ENCODE results near the gene DALRD3.

DALRD3 gene

GRCh38 chr3:48974076-48974864 lies 44.1 kb downstream of the DALRD3 start:
- Histone ChIP-seq H3K9me3 (ENCODE audit: insufficient read depth, low read depth, low read length) (no peaks in the 10 kb centered on the region), H3K23ac (ENCODE audit: low read length) (no peak overlapping the region), H3K79me1 (ENCODE audit: low read length) (no peaks in the 10 kb centered on the region), H3K4me3 (ENCODE audit: low read depth, low read length) (no peak overlapping the region), H2AFZ (ENCODE audit: insufficient read depth, low read length, poor library complexity) (no peak overlapping the region), H3K18ac (ENCODE audit: low read length) (no peak overlapping the region), H3K79me2 (ENCODE audit: control insufficient read depth, insufficient read depth, low read length, poor library complexity) (no peaks in the 10 kb centered on the region), H3K4me2 (ENCODE audit: low read length) (no peak overlapping the region), H4K8ac (ENCODE audit: low read depth, low read length) (no peak overlapping the region), H3K36me3 (ENCODE audit: control insufficient read depth in 1 of 2, insufficient read depth in 2 of 2, low read length in 2 of 2) (peaks cover 48 to 65% of the 10 kb centered on the region in 2 experiments), H3K9ac (ENCODE audit: low read length) (no peak overlapping the region), H2BK120ac (ENCODE audit: insufficient read depth, low read length, poor library complexity) (no peak overlapping the region), H2BK5ac (ENCODE audit: low read depth, low read length, poor library complexity) (no peak overlapping the region), H4K91ac (ENCODE audit: low read depth, low read length) (no peak overlapping the region), H3K27ac (ENCODE audit: low read depth, low read length) (no peak overlapping the region), H3K14ac (ENCODE audit: low read length) (no peak overlapping the region), H4K12ac (ENCODE audit: low read depth, low read length) (no peak overlapping the region), H2AK5ac (ENCODE audit: low read length) (no peak overlapping the region), H3K4me1 (ENCODE audit: control insufficient read depth in 1 of 2, insufficient read depth in 2 of 2, low read length in 2 of 2) (peaks cover 0 to 2% of the 10 kb centered on the region in 2 experiments), H3K4ac (ENCODE audit: low read depth, low read length) (no peak overlapping the region), H3K27me3 (ENCODE audit: insufficient read depth, low read length) (no peaks in the 10 kb centered on the region), H2BK12ac (ENCODE audit: low read length) (no peak overlapping the region)
- DNase-seq: no peak
- WGBS (ENCODE audit: extremely low coverage, insufficient coverage, insufficient read length): no CpG with 5 or more reads among the region's 10 CpGs

DNA sequence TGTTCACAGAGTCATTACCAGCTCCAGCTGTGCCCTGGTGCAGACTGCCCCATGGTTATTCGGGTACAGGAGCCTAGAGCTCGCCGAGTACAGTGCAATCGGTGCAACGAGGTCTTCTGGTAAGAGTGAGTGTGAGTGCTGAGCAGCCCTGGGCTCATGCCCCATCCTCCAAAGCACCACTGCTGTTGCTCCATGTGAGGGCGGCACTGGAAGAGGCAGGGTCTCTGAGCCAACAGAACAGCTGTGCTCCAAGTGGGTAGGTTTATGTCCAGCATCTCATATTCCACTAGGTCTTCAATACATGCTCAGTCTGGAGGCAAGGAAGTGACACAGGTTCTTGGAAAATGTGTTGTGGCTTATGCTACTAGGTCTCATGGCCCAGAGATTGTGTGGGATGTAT lies 47.8 kb downstream of the DALRD3 start:
- H3K79me1 ChIP-seq (ENCODE audit: low read length): no peaks in the 10 kb centered on the region
- no peak overlapping the region for H3K9ac ChIP-seq (ENCODE audit: low read length)
- no peak overlapping the region for H3K4me2 ChIP-seq (ENCODE audit: low read length)
- H3K18ac ChIP-seq (ENCODE audit: low read length): no peak overlapping the region
- no peak overlapping the region for H2AFZ ChIP-seq (ENCODE audit: insufficient read depth, low read length, poor library complexity)
- DNase-seq: no peak
- peaks cover 39 to 61% of the 10 kb centered on the region in 2 experiments for H3K36me3 ChIP-seq (ENCODE audit: control insufficient read depth in 1 of 2, insufficient read depth in 2 of 2, low read length in 2 of 2)
- H3K27me3 ChIP-seq (ENCODE audit: insufficient read depth, low read length): no peaks in the 10 kb centered on the region
- H3K23ac ChIP-seq (ENCODE audit: low read length): peak overlapping the region; percentile 17
- H3K79me2 ChIP-seq (ENCODE audit: control insufficient read depth, insufficient read depth, low read length, poor library complexity): no peaks in the 10 kb centered on the region
- H4K8ac ChIP-seq (ENCODE audit: low read depth, low read length): no peak overlapping the region
- H3K9me3 ChIP-seq (ENCODE audit: insufficient read depth, low read depth, low read length): no peaks in the 10 kb centered on the region
- no peak overlapping the region for H3K4me3 ChIP-seq (ENCODE audit: low read depth, low read length)
- H2BK120ac ChIP-seq (ENCODE audit: insufficient read depth, low read length, poor library complexity): no peak overlapping the region
- H2BK12ac ChIP-seq (ENCODE audit: low read length): no peak overlapping the region
- no CpG with 5 or more reads among the region's 6 CpGs for WGBS (ENCODE audit: extremely low coverage, insufficient coverage, insufficient read length)
- H3K27ac ChIP-seq (ENCODE audit: low read depth, low read length): no peak overlapping the region
- H2AK5ac ChIP-seq (ENCODE audit: low read length): no peak overlapping the region
- no peak overlapping the region for H4K12ac ChIP-seq (ENCODE audit: low read depth, low read length)
- H3K14ac ChIP-seq (ENCODE audit: low read length): no peak overlapping the region
- no peak overlapping the region for H4K91ac ChIP-seq (ENCODE audit: low read depth, low read length)
- no peak overlapping the region for H2BK5ac ChIP-seq (ENCODE audit: low read depth, low read length, poor library complexity)
- H3K4ac ChIP-seq (ENCODE audit: low read depth, low read length): no peak overlapping the region
- no peaks in the 10 kb centered on the region for H3K4me1 ChIP-seq (ENCODE audit: control insufficient read depth in 1 of 2, insufficient read depth in 2 of 2, low read length in 2 of 2)

DNA sequence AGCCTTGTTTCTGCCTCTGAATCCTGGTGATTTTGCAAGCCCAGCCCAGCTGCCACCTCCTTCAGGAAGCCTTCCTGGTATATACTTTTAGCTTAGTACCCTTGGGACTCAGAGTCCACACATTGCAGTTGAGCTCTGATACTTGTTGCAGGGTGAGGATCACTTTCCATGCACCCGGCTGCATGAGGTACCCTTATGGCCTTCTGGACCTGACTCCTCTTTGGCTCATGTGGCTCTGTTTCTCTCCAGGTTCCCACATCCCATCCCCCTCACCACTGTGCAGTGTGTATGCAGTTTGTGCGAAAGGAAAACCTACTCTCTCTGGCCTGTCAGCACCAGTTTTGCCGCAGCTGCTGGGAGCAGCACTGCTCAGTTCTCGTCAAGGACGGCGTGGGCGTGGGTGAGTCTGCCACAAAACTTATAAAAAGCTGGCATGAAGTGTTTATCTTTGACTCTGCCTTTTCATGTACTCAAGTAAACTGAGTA lies 51.5 kb downstream of the DALRD3 start:
- no peak overlapping the region for H3K4ac ChIP-seq (ENCODE audit: low read depth, low read length)
- H3K79me2 ChIP-seq (ENCODE audit: control insufficient read depth, insufficient read depth, low read length, poor library complexity): no peaks in the 10 kb centered on the region
- H3K27me3 ChIP-seq (ENCODE audit: insufficient read depth, low read length): no peaks in the 10 kb centered on the region
- no CpG with 5 or more reads among the region's 7 CpGs for WGBS (ENCODE audit: extremely low coverage, insufficient coverage, insufficient read length)
- H3K36me3 ChIP-seq (ENCODE audit: control insufficient read depth in 1 of 2, insufficient read depth in 2 of 2, low read length in 2 of 2): peaks cover 29 to 50% of the 10 kb centered on the region in 2 experiments
- no peak overlapping the region for H4K91ac ChIP-seq (ENCODE audit: low read depth, low read length)
- H3K23ac ChIP-seq (ENCODE audit: low read length): no peak overlapping the region
- H2BK5ac ChIP-seq (ENCODE audit: low read depth, low read length, poor library complexity): no peak overlapping the region
- H3K18ac ChIP-seq (ENCODE audit: low read length): no peak overlapping the region
- no peak for DNase-seq
- no peak overlapping the region for H3K9ac ChIP-seq (ENCODE audit: low read length)
- H2BK120ac ChIP-seq (ENCODE audit: insufficient read depth, low read length, poor library complexity): no peak overlapping the region
- no peak overlapping the region for H3K4me3 ChIP-seq (ENCODE audit: low read depth, low read length)
- H4K12ac ChIP-seq (ENCODE audit: low read depth, low read length): no peak overlapping the region
- no peaks in the 10 kb centered on the region for H3K4me1 ChIP-seq (ENCODE audit: control insufficient read depth in 1 of 2, insufficient read depth in 2 of 2, low read length in 2 of 2)
- H2AFZ ChIP-seq (ENCODE audit: insufficient read depth, low read length, poor library complexity): no peak overlapping the region
- H3K79me1 ChIP-seq (ENCODE audit: low read length): no peaks in the 10 kb centered on the region
- H3K9me3 ChIP-seq (ENCODE audit: insufficient read depth, low read depth, low read length): no peaks in the 10 kb centered on the region
- H3K4me2 ChIP-seq (ENCODE audit: low read length): no peak overlapping the region
- no peak overlapping the region for H2BK12ac ChIP-seq (ENCODE audit: low read length)
- H4K8ac ChIP-seq (ENCODE audit: low read depth, low read length): no peak overlapping the region
- H2AK5ac ChIP-seq (ENCODE audit: low read length): no peak overlapping the region
- H3K27ac ChIP-seq (ENCODE audit: low read depth, low read length): no peak overlapping the region
- no peak overlapping the region for H3K14ac ChIP-seq (ENCODE audit: low read length)

GRCh38 chr3:48966367-48966766 lies 52.0 kb downstream of the DALRD3 start:
- no peak overlapping the region for H3K18ac ChIP-seq (ENCODE audit: low read length)
- no peak overlapping the region for H3K9ac ChIP-seq (ENCODE audit: low read length)
- no peak overlapping the region for H3K27ac ChIP-seq (ENCODE audit: low read depth, low read length)
- H2AK5ac ChIP-seq (ENCODE audit: low read length): no peak overlapping the region
- H4K12ac ChIP-seq (ENCODE audit: low read depth, low read length): no peak overlapping the region
- H3K23ac ChIP-seq (ENCODE audit: low read length): no peak overlapping the region
- no peak overlapping the region for H2AFZ ChIP-seq (ENCODE audit: insufficient read depth, low read length, poor library complexity)
- H2BK120ac ChIP-seq (ENCODE audit: insufficient read depth, low read length, poor library complexity): no peak overlapping the region
- no peaks in the 10 kb centered on the region for H3K4me1 ChIP-seq (ENCODE audit: control insufficient read depth in 1 of 2, insufficient read depth in 2 of 2, low read length in 2 of 2)
- H3K4ac ChIP-seq (ENCODE audit: low read depth, low read length): no peak overlapping the region
- H2BK5ac ChIP-seq (ENCODE audit: low read depth, low read length, poor library complexity): no peak overlapping the region
- no CpG with 5 or more reads among the region's 3 CpGs for WGBS (ENCODE audit: extremely low coverage, insufficient coverage, insufficient read length)
- no peak overlapping the region for H4K91ac ChIP-seq (ENCODE audit: low read depth, low read length)
- no peaks in the 10 kb centered on the region for H3K9me3 ChIP-seq (ENCODE audit: insufficient read depth, low read depth, low read length)
- DNase-seq: no peak
- H3K36me3 ChIP-seq (ENCODE audit: control insufficient read depth in 1 of 2, insufficient read depth in 2 of 2, low read length in 2 of 2): peaks cover 28 to 46% of the 10 kb centered on the region in 2 experiments
- no peaks in the 10 kb centered on the region for H3K79me2 ChIP-seq (ENCODE audit: control insufficient read depth, insufficient read depth, low read length, poor library complexity)
- H3K79me1 ChIP-seq (ENCODE audit: low read length): no peaks in the 10 kb centered on the region
- H3K14ac ChIP-seq (ENCODE audit: low read length): no peak overlapping the region
- no peak overlapping the region for H4K8ac ChIP-seq (ENCODE audit: low read depth, low read length)
- no peak overlapping the region for H3K4me2 ChIP-seq (ENCODE audit: low read length)
- no peak overlapping the region for H3K4me3 ChIP-seq (ENCODE audit: low read depth, low read length)
- H2BK12ac ChIP-seq (ENCODE audit: low read length): no peak overlapping the region
- H3K27me3 ChIP-seq (ENCODE audit: insufficient read depth, low read length): no peaks in the 10 kb centered on the region
